T-helper 17 cell (primary cell): ENCODE measurements around the gene CHST15. TPM values are rescaled to one million over a fixed set of nuclear protein-coding genes. Genes with fewer than 3 reads are reported as not detected.

ENCODE experiments used
- ATAC-seq: fragments of 150-1000 bp; cut with Tn5 transposase; 2 replicates; pipeline ENCODE4 v1.10.0; 2021; ENCODE audit warnings: mild to moderate bottlenecking, moderate library complexity
- DNase-seq, 3 donors: peaks; one replicate each; pipeline versions ENCODE4 v3.0.0 to v3.0.0-alpha.2; 2020 to 2021
- H3K9me3 ChIP-seq: one replicate; pipeline ENCODE4 v1.7.0; 2013; ENCODE audit warnings: low read length, mild to moderate bottlenecking; ENCODE audit not compliant: control insufficient read depth, poor library complexity, severe bottlenecking
- H3K27ac Mint-ChIP-seq: one replicate; pipeline ENCODE4 v1.8.0; 2022; ENCODE audit warnings: mild to moderate bottlenecking, moderate library complexity, mixed read lengths
- H3K27me3 Mint-ChIP-seq: one replicate; pipeline ENCODE4 v1.8.0; 2022; ENCODE audit warnings: mixed read lengths
- H3K36me3 Mint-ChIP-seq: one replicate; pipeline ENCODE4 v1.8.0; 2022; ENCODE audit warnings: low read depth, mixed read lengths
- H3K4me1 Mint-ChIP-seq: one replicate; pipeline ENCODE4 v1.8.0; 2022; ENCODE audit warnings: mild to moderate bottlenecking, mixed read lengths
- H3K4me3 Mint-ChIP-seq: one replicate; pipeline ENCODE4 v1.8.0; 2022; ENCODE audit warnings: mild to moderate bottlenecking, moderate library complexity, mixed read lengths
- total RNA-seq, 4 donors: library from RNA in 2 of 4; stranded (reverse) in 2 of 4; gene quantifications; one replicate each; pipeline ENCODE4 v1.2.3 and lab custom pipeline; 2022 to 2026

CHST15 gene
- total RNA-seq, 2 donors from 2014 or later: 0.26 to 3.3 TPM

DNA sequence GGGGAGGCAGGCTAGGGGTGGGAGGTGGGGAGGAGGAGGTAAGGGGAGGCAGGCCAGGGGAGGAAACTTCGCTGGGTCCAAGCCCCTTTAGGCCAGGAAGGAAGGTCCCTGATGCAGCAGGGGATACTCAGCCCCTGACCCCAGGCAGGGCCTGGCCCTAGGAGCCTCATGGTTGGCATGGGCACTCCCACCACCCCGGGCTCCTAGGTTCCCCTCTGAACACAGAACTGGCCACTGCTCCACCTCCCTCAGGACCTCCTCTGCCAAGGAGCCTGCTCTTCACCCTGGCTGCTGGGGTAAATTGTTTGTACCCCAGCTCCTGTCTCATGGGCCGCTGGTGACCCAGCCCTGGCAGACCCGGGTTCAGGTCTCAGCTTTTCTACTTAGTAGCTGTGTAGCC is 25.8 kb upstream of the CHST15 start:
- Mint-ChIP-seq H3K4me3 (no peak overlapping the region), H3K27me3 (peaks cover 7% of the 10 kb centered on the region), H3K4me1 (peaks cover 3% of the 10 kb centered on the region), H3K36me3 (no peaks in the 10 kb centered on the region), H3K27ac (no peak overlapping the region)
- H3K9me3 ChIP-seq: no peaks in the 10 kb centered on the region
- DNase-seq (no peak), ATAC-seq (no peak)

DNA sequence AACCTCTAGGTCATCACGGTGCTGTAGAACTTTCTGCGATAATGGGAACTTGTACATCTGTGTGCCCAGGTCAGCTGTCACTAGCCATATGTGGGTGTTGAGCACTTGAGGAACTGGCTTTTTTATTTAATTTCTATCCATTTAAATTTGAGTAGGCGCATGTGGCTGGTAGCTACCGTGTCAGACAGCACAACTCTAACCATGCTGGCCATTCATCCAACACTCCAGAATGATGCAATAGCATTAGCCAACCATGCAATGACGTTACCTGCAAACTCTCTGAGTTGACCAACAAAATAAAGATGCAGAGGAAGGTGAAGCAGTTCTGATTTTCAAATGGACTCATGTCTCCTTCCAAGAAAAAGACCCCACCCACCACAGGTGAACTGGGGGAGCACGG is 24.4 kb upstream of the CHST15 start:
- no peaks in the 10 kb centered on the region for H3K9me3 ChIP-seq
- Mint-ChIP-seq H3K36me3 (no peaks in the 10 kb centered on the region), H3K4me1 (peaks cover 3% of the 10 kb centered on the region), H3K27me3 (peaks cover 8% of the 10 kb centered on the region), H3K4me3 (no peak overlapping the region), H3K27ac (no peak overlapping the region)
- DNase-seq (no peak), ATAC-seq (no peak)

DNA sequence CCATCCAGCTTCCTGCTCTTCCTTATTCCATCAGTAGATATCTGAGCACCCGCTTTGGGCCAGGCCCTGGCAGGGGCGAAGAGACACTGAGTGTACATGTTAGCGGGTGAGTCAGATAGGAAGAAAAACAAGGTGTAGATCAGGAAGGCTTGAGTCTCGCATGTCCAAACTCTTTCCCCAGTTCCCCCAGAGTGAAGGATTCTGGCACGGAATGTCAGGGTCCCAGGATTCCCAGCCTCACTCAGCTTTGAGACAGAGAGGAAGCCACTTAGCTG is 24.1 kb upstream of the CHST15 start:
- Mint-ChIP-seq H3K27me3 (peaks cover 12% of the 10 kb centered on the region), H3K27ac (no peak overlapping the region), H3K36me3 (no peaks in the 10 kb centered on the region), H3K4me1 (peaks cover 3% of the 10 kb centered on the region), H3K4me3 (no peak overlapping the region)
- H3K9me3 ChIP-seq: no peaks in the 10 kb centered on the region
- DNase-seq: no peak
- ATAC-seq: no peak

DNA sequence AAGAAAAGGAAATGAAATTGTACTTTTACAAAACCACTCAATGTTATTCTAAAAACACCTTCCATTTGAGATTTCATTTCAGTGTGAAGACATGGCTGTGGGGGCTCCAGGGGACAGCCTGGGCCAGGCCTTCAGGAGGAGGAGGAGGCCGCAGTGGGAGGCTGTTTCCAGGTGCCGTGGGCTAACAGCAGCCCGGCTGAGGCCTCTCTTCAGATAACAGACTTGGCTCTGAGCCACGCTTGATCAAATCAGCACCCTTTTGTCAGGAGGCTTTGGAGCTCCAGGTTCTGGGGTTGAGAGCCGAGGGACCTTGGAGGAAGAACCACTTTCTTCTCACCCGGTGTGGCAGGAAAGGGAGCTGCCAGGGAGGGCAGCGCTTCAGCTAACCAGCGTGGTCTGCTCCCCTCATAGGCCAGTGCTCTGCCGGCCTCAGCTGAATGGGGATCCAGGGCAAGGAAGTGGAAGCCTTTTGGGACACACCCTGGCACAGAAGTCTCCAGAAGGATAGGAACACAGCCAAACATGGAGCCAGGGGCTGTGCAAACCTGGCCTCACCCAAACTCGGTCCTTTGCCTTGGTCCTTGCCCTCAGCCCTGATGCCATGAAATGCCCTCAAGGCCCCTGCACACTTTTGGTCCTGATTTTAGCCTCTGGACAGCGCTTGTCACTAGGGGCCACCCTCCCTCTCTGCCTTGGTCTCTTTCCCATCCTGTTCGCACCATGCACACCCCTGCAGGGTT is 23.5 kb upstream of the CHST15 start:
- no peaks in the 10 kb centered on the region for H3K9me3 ChIP-seq
- DNase-seq (no peak), ATAC-seq (no peak)
- Mint-ChIP-seq H3K27me3 (peaks cover 17% of the 10 kb centered on the region), H3K4me3 (no peak overlapping the region), H3K4me1 (peaks cover 3% of the 10 kb centered on the region), H3K36me3 (no peaks in the 10 kb centered on the region), H3K27ac (no peak overlapping the region)

DNA sequence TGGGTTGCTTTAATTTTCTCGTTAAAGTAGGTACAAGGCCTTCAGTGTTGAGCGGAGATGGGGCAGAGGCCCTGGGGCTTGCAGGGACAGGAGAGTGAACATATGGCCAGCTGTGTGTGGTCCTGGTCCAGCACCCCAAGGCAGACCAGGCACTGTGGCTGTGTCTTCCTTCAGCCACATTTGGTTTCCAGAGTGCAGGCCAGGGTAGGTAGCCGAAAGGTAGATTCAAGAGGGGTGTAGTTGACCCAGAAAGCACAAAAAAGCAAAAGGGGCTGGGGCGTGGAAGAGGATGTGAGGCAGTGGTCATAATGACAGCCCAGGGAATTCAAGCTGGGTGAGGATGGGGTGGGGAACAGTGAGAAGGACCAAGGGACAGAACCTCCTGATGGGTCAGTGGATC is 21.3 kb upstream of the CHST15 start:
- no peaks in the 10 kb centered on the region for H3K9me3 ChIP-seq
- no peak for ATAC-seq
- Mint-ChIP-seq H3K27ac (no peak overlapping the region), H3K36me3 (peaks cover 3% of the 10 kb centered on the region), H3K4me1 (peaks cover 3% of the 10 kb centered on the region), H3K4me3 (no peak overlapping the region), H3K27me3 (peaks cover 28% of the 10 kb centered on the region)
- DNase-seq: no peak

DNA sequence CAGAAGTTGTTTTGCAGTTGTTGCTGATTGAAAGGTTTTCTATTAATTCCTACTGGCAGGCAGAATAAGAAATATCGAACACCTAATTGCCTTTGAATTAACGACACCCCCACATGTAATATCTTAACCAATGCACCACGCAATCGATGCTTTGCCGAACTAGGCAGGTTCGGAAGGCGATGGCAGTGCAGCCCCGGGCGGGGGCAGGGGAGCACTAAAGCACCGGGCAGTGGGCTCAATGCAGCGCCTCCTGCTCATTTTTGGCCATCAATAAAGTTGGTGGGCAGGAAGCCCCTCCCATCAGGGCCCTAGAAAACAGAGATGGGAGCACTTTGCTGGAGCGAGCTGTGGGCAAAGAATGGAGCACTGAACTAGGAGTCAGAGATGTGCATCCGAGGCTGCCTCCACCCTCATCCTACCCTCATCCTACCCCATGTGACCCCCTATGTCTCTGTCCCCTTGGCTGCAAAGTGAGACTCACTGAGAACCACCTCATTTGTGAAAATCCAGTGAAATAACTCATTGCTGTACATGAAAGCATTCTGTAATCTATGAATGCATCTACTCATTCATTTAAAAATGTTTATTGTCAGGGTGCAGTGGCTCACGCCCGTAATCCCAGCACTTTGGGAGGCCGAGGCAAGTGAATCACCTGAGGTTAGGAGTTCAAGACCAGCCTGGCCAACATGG is 19.6 kb upstream of the CHST15 start:
- H3K36me3 Mint-ChIP-seq: peaks cover 3% of the 10 kb centered on the region
- H3K27me3 Mint-ChIP-seq: peaks cover 33% of the 10 kb centered on the region
- H3K4me3 Mint-ChIP-seq: no peak overlapping the region
- ATAC-seq (no peak), DNase-seq (no peak)
- H3K27ac Mint-ChIP-seq: no peak overlapping the region
- H3K4me1 Mint-ChIP-seq: peaks cover 3% of the 10 kb centered on the region
- no peaks in the 10 kb centered on the region for H3K9me3 ChIP-seq

DNA sequence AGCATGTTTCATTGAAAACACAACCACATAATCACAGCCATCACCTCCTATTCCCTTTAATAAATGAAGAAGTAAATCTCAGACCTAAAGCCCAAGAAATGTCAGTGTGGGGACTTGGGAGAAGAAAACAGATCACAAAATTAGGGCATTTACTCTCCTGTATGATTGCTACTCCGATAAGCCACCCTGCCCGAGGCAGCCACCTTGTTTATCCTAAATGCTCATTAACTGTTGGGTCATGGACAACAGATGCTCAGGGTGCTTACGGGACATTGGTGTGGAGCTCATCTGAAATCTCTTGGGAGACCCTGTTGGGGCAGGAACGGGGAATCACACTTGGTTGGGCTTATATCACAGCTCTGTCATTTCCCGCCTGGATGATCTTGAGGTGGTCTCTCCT is 17.5 kb upstream of the CHST15 start:
- Mint-ChIP-seq H3K4me3 (no peak overlapping the region), H3K27ac (no peak overlapping the region), H3K4me1 (peaks cover 3% of the 10 kb centered on the region), H3K27me3 (peaks cover 46% of the 10 kb centered on the region), H3K36me3 (peaks cover 3% of the 10 kb centered on the region)
- no peaks in the 10 kb centered on the region for H3K9me3 ChIP-seq
- DNase-seq (no peak), ATAC-seq (no peak)

DNA sequence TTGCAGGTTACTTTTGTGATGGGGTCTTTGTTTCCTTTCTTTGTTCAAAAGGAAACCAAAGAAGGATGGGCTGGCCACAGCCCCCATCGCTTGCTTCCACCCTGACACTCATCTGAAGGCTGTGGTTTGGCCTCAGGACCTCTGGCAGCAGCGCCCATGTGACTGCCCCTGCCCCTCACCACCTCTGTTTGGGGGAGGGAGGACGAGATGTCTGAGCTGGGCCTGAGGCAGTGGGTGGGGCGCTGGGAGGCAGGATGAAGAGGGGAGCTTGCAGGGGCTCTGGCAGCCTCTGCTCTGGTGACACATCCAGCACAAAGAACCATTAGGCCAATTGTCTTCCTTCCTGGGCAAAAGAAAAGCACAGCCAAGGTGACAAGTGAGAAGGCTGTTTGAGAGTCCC is 15.9 kb upstream of the CHST15 start:
- Mint-ChIP-seq H3K4me3 (no peak overlapping the region), H3K4me1 (peaks cover 3% of the 10 kb centered on the region), H3K36me3 (peaks cover 3% of the 10 kb centered on the region), H3K27me3 (peaks cover 46% of the 10 kb centered on the region), H3K27ac (no peak overlapping the region)
- no peak for DNase-seq
- no peak for ATAC-seq
- H3K9me3 ChIP-seq: no peaks in the 10 kb centered on the region

DNA sequence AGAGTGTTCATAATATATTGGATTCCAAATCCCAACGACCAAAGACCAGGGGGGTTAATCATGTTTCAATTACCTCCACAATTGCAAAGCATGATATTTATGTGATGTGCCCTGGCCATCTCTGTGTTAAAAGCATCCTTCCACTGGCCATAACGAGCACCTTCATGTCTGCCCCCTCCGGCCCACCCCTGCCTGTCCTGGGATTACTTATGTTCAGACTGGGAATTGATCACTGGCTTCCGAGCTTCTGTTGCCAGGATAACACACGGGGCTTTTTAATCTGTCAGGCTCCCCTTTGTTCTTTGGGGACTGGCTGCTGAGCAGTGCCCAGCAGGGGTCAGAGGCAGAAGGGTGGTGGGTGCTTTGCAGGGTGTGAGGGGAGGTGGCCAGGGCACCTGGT is 13.7 kb upstream of the CHST15 start:
- no peak for ATAC-seq
- H3K4me1 Mint-ChIP-seq: peaks cover 3% of the 10 kb centered on the region
- no peak overlapping the region for H3K4me3 Mint-ChIP-seq

DNA sequence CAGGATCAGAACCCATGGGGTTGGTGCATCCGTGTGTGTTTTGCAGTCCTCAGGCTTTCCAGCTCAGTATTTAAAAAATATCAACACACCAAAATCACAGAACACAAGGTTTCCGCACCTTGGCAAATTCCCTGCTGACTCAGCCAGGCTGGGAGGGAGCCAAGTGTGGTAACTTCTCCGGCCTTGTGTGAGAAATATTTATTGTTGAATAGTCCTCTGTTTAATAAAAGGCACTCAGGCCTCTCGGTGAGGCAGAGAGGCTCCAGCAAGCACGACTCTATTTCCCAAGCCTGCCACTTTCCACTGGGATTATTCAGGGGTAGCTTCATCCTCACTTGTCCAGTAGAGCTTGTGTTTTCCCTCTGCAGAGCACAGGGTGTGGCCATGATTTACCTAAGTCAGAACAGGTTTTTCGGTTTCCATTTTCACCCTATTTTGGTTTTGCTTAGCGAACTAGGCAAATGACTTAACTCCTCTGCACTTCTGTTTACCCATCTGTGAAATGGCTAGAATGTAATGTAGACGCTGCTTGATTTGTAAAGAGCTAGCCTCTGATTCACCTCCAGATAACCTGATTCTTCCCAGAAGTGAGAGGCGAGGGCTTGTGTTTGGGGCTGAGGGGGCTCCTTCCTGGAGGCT is 13.0 kb upstream of the CHST15 start:
- Mint-ChIP-seq H3K4me1 (peaks cover 3% of the 10 kb centered on the region), H3K36me3 (peaks cover 3% of the 10 kb centered on the region), H3K27ac (peak overlapping the region; percentile 62), H3K27me3 (peaks cover 35% of the 10 kb centered on the region), H3K4me3 (no peak overlapping the region)
- no peaks in the 10 kb centered on the region for H3K9me3 ChIP-seq
- no peak for DNase-seq
- no peak for ATAC-seq

More for the DNA sequence above, 13.7 kb upstream of the CHST15 start:
- Mint-ChIP-seq H3K27me3 (peaks cover 38% of the 10 kb centered on the region), H3K27ac (peak overlapping the region; percentile 62), H3K36me3 (peaks cover 3% of the 10 kb centered on the region)
- H3K9me3 ChIP-seq: no peaks in the 10 kb centered on the region
- DNase-seq: no peak

DNA sequence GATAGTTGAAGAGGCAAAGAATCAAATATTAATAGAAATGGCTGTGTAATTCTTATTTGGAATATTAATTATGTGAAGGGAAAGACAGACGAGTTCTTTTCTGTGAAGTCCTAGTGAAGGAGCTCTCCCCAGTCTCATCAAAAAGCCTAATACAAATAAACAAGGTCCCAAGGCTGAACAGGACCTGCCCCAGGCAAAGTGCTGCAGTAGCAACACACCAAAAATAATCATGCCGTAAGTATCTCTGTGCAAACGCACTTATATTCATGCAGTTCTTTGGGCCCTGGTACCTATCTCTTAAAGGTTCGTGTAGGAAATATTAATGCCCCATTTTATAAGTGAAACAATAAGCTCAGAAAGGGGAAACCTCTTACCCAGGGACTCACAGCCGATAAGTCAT is 12.2 kb upstream of the CHST15 start:
- ATAC-seq: no peak
- H3K4me1 Mint-ChIP-seq: peaks cover 3% of the 10 kb centered on the region

DNA sequence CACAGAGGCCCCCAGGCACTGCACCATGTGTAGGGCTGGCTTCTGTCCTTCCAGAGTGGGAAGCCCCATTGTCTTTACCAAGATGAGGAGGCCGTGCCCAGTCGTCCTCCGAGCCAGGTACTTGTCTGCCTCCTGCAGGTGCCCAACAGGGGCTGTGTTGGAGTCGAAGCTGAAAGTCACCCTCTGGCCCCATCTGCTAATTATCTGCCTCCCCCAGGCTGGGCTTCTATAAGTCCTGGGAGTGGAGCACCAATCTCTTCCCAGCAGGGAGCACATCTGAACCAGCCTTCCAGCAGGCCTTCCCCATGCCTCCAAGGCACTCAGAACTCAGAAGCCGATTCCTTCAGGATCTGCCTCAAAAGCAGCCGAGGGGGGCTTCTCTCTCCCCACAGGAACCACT is 11.6 kb upstream of the CHST15 start:
- DNase-seq: no peak
- ATAC-seq: no peak
- Mint-ChIP-seq H3K27me3 (peaks cover 26% of the 10 kb centered on the region), H3K27ac (no peak overlapping the region), H3K36me3 (peaks cover under 1% of the 10 kb centered on the region), H3K4me3 (no peak overlapping the region), H3K4me1 (peaks cover 3% of the 10 kb centered on the region)
- H3K9me3 ChIP-seq: no peaks in the 10 kb centered on the region

More for the DNA sequence above, 12.2 kb upstream of the CHST15 start:
- no peak for DNase-seq
- H3K27ac Mint-ChIP-seq: no peak overlapping the region
- H3K36me3 Mint-ChIP-seq: peaks cover 3% of the 10 kb centered on the region
- H3K9me3 ChIP-seq: no peaks in the 10 kb centered on the region
- H3K27me3 Mint-ChIP-seq: peaks cover 29% of the 10 kb centered on the region
- no peak overlapping the region for H3K4me3 Mint-ChIP-seq

DNA sequence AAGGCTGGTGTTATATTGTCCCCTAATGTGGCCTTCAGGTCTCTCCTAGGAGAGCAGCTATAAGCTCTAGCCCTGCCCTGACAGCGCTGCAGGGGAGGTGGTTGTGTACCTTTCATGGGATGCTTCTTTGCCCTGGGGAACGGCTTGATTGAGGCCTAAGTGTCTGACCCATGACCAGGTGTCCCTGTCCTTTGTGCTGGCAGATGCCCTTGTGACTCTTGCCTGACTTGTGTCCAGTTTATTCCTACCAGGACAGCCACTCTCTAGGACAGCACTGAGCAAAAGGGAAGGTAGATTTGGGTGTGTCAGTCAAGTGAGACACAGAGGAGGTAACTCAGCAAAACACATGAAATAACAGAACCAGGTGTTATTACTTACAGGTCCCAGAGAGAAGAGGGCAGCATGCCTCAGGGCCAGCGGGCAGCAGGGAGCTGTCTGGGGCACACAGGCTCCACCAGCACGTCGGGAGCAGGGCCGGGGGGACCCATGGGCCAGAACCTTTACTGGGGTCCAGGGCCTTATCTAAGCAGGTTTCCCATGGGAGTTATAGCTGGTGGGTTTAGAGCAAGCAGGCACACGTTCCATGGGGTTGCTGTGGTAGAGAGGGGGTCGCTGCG is 10.7 kb upstream of the CHST15 start:
- H3K9me3 ChIP-seq: no peaks in the 10 kb centered on the region
- no peak overlapping the region for H3K4me3 Mint-ChIP-seq
- H3K27me3 Mint-ChIP-seq: peaks cover 28% of the 10 kb centered on the region
- no peak overlapping the region for H3K27ac Mint-ChIP-seq
- peaks cover 3% of the 10 kb centered on the region for H3K4me1 Mint-ChIP-seq
- DNase-seq (no peak), ATAC-seq (no peak)
- H3K36me3 Mint-ChIP-seq: no peaks in the 10 kb centered on the region
